SIG-M5 treated with dmso at 0.1 percent for 504 hours (cell line): ENCODE measurements around the gene TLR4.

Experiments
- DNase-seq: peaks from one replicate; lab custom pipeline; 2025; ENCODE audit not compliant: unreplicated experiment; lab: John Stamatoyannopoulos, UW

Gene TLR4

GRCh38 chr9:117744369-117744768, 40.2 kb downstream of the TLR4 start:
- no peak for DNase-seq

- DNase-seq: no peak
Measured at GRCh38 chr9:117744856-117745389, 40.7 kb downstream of the TLR4 start.

GRCh38 chr9:117745598-117745997, 41.4 kb downstream of the TLR4 start:
- DNase-seq: no peak

GRCh38 chr9:117746263-117746662, 42.1 kb downstream of the TLR4 start:
- no peak for DNase-seq

- no peak for DNase-seq
Measured at GRCh38 chr9:117747386-117747970, 43.3 kb downstream of the TLR4 start.

GRCh38 chr9:117750401-117750800, 46.2 kb downstream of the TLR4 start:
- DNase-seq: no peak

- no peak for DNase-seq
Measured at GRCh38 chr9:117752894-117753293, 48.7 kb downstream of the TLR4 start.

GRCh38 chr9:117757561-117758190, 53.5 kb downstream of the TLR4 start:
- DNase-seq: no peak

GRCh38 chr9:117763314-117763713, 59.1 kb downstream of the TLR4 start:
- no peak for DNase-seq

GRCh38 chr9:117768750-117769395, 64.7 kb downstream of the TLR4 start:
- no peak for DNase-seq

- no peak for DNase-seq
Measured at GRCh38 chr9:117771136-117771535, 66.9 kb downstream of the TLR4 start.

GRCh38 chr9:117772960-117773359, 68.8 kb downstream of the TLR4 start:
- no peak for DNase-seq
